ENCODE results near the gene KMT2B. TPM values are rescaled to one million over a fixed set of nuclear protein-coding genes. Genes with fewer than 3 reads are reported as not detected.

KMT2B gene
- total and polyA plus RNA-seq, 9 of the 15 experiments (the other 6 are each of a cell fraction or from before 2014, with no cell fraction given), result 0.63 to 43.9 (median 8.1) TPM

GRCh38 chr19:35775046-35775297 is 57.2 kb downstream of the KMT2B start:
- Histone ChIP-seq H4K20me1 (replicated peaks; ENCODE audit: control insufficient read depth, insufficient read depth, low read length) (no peaks in the 10 kb centered on the region; the same call in 1 of the 2 replicates), H3K9me3 (replicated peaks; ENCODE audit: control insufficient read depth, insufficient read depth, low read depth, low read length) (no peaks in the 10 kb centered on the region), H2AFZ (ENCODE audit: low read depth, low read length) (peak overlapping the region; percentile 85), H3K27me3 (ENCODE audit: control insufficient read depth in 2 of 2, insufficient read depth in 2 of 2, low read length in 2 of 2) (no peaks in the 10 kb centered on the region), H3K36me3 (ENCODE audit: control insufficient read depth, insufficient read depth, low read length) (peaks cover 15% of the 10 kb centered on the region; the same call in 2 of the 3 replicates), H3K4me2 (ENCODE audit: insufficient read depth, low read length) (peak overlapping the region; percentile 70), H3K9me1 (ENCODE audit: control insufficient read depth, insufficient read depth, low read length) (peaks cover 3% of the 10 kb centered on the region), H3K9ac (ENCODE audit: insufficient read depth in 1 of 2, low read depth in 2 of 2, low read length in 2 of 2) (peak overlapping the region; percentile 5 to 77; a peak in 2 of 4 replicates), H3K4me3 (peak overlapping the region; percentile 57), H3K4me1 (replicated peaks in 1 of 2; ENCODE audit: control insufficient read depth in 2 of 2, insufficient read depth in 2 of 2, low read length in 2 of 2) (peaks cover 10 to 28% of the 10 kb centered on the region in 2 experiments), H3K27ac (ENCODE audit: extremely low read depth, low read depth, low read length) (no peak overlapping the region), H3K79me2 (ENCODE audit: control insufficient read depth, insufficient read depth, low read length) (peaks cover 5% of the 10 kb centered on the region; the same call in 1 of the 3 replicates)
- 0% methylated on average over 9 of the region's 9 CpGs for WGBS (ENCODE audit: insufficient coverage, low coverage, missing lambda C conversion rate)
- POLR2A ChIA-PET, result interaction anchor here (0.8 to 1.4 kb wide), 2 partner anchors 10 to 31 kb away, joined by 3 read pairs; no protein-coding TSS in a partner anchor
- DNase-seq (ENCODE audit: extremely low read depth in 1 of 4, low spot score in 3 of 4) (no peak), FAIRE-seq (no peak), ATAC-seq (peak; percentile 24)
- intact Hi-C loops (cut with micrococcal nuclease) (no loop called here), in situ Hi-C loops (cut with MboI) (no loop called here)
- no TSS peak for BruUV-seq (replicated peaks)
- CTCF ChIA-PET (ENCODE audit: low intra/inter-chr PET ratio), result no interaction called here
- TF ChIP-seq ZNF384 (IDR thresholded peaks at IDR 0.05; ENCODE audit: low read depth, low read length), result no peak
- TF ChIP-seq, protein P1, sequence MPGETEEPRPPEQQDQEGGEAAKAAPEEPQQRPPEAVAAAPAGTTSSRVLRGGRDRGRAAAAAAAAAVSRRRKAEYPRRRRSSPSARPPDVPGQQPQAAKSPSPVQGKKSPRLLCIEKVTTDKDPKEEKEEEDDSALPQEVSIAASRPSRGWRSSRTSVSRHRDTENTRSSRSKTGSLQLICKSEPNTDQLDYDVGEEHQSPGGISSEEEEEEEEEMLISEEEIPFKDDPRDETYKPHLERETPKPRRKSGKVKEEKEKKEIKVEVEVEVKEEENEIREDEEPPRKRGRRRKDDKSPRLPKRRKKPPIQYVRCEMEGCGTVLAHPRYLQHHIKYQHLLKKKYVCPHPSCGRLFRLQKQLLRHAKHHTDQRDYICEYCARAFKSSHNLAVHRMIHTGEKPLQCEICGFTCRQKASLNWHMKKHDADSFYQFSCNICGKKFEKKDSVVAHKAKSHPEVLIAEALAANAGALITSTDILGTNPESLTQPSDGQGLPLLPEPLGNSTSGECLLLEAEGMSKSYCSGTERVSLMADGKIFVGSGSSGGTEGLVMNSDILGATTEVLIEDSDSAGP (CRISPR knock-in tag; IDR thresholded peaks at IDR 0.05), result no peak
- no peak for TF ChIP-seq TAL1 (IDR thresholded peaks at IDR 0.05)
- TF ChIP-seq ZNF696 (CRISPR knock-in tag; conservative IDR thresholded peaks at IDR 0.05), result no peak
- no peak for TF ChIP-seq SUPT5H (IDR thresholded peaks at IDR 0.05)
- TF ChIP-seq ARID3A (IDR thresholded peaks at IDR 0.05; ENCODE audit: borderline replicate concordance, low read depth, low read length), result no peak
- TF ChIP-seq MIER1 (IDR thresholded peaks at IDR 0.05; ENCODE audit: low read depth), result no peak
- no peak for TF ChIP-seq ZNF165 (CRISPR knock-in tag; IDR thresholded peaks at IDR 0.05; ENCODE audit: borderline replicate concordance)
- TF ChIP-seq NKRF (IDR thresholded peaks at IDR 0.05; ENCODE audit: borderline replicate concordance), result peak; percentile 70; the same call in 1 of the 2 replicates
- no peak for TF ChIP-seq FOXM1 (IDR thresholded peaks at IDR 0.05; ENCODE audit: low read depth)
- TF ChIP-seq FOXM1 (CRISPR knock-in tag; IDR thresholded peaks at IDR 0.05; ENCODE audit: low read depth), result no peak
- no peak for TF ChIP-seq RAD21 (CRISPR knock-in tag; conservative IDR thresholded peaks at IDR 0.05 in 1 of 2, IDR thresholded peaks at IDR 0.05 in 1 of 2)
- TF ChIP-seq ADNP (tag; IDR thresholded peaks at IDR 0.05), result no peak

All from K562 (cell line).